ENCODE measurements around the gene MRPS27.

MRPS27 gene

DNA sequence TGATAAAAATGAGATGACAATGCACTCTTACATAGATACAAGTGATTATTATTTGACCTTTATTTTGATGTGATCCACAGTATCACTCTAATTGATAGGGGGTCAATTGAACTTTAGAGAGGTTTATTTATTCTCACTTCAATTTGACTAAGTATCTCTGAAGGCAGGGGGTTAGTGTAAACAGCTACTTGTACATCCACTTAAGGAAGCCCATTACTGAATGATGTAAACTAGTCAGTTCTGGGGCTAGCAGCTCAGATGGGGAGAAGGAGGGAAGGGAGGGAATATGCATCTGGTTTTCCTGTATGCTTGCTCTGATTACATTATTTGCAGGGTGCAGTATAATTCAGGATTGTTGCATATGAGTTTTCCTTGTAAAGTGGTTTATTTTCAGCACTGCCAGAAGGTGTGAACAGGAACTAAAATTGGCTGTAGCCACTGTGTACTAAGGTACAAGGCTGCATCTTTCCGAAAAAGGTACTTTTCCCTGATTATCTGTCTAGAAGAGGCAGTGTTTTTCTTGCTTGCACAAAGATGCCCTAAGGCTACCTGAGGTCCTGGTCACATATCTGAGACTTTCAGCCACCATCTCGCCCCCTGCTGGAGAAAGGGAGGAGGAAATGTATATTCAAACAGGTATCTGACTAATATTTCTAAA lies 51.2 kb downstream of the MRPS27 start:
- TF ChIP-seq, protein P1, sequence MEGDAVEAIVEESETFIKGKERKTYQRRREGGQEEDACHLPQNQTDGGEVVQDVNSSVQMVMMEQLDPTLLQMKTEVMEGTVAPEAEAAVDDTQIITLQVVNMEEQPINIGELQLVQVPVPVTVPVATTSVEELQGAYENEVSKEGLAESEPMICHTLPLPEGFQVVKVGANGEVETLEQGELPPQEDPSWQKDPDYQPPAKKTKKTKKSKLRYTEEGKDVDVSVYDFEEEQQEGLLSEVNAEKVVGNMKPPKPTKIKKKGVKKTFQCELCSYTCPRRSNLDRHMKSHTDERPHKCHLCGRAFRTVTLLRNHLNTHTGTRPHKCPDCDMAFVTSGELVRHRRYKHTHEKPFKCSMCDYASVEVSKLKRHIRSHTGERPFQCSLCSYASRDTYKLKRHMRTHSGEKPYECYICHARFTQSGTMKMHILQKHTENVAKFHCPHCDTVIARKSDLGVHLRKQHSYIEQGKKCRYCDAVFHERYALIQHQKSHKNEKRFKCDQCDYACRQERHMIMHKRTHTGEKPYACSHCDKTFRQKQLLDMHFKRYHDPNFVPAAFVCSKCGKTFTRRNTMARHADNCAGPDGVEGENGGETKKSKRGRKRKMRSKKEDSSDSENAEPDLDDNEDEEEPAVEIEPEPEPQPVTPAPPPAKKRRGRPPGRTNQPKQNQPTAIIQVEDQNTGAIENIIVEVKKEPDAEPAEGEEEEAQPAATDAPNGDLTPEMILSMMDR (conservative IDR thresholded peaks at IDR 0.05; ENCODE audit: low read depth, low read length): peak; percentile 95
- Histone ChIP-seq H4K20me1 (ENCODE audit: insufficient read depth) (no peaks in the 10 kb centered on the region), H3K4me3 (IDR thresholded peaks at IDR 0.05; ENCODE audit: insufficient read depth, low read depth, low read length) (no peak overlapping the region), H3K27ac (no peak overlapping the region), H3K27me3 (ENCODE audit: insufficient read depth, low read depth) (no peaks in the 10 kb centered on the region), H3K36me3 (ENCODE audit: insufficient read depth) (peaks cover 4% of the 10 kb centered on the region; the same call in 1 of the 2 replicates), H2AFZ (ENCODE audit: low read depth) (no peak overlapping the region), H3K4me2 (no peak overlapping the region), H3K9ac (no peak overlapping the region), H3K79me2 (ENCODE audit: insufficient read depth, low read depth) (no peaks in the 10 kb centered on the region), H3K4me1 (ENCODE audit: low read depth, poor library complexity, severe bottlenecking) (no peaks in the 10 kb centered on the region)

DNA sequence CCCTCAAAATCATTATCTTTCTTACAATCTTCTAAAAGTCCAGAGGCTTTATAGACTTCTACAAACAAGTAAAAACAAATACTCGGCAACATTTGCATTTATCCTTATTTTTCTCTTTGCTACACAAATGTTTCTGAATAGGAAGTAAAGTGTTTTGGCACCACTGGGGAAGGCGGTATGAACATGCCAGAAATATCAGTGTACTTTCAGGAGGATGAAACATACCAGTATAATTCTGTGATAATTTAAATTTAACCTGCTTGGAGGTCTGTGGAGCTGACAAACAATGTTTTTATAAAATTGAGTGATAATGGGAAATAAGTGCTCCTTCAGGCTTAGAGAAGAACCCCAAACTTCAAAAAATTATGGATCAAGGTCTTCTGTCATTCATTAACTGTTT lies 51.8 kb downstream of the MRPS27 start:
- TF ChIP-seq, protein P1 (conservative IDR thresholded peaks at IDR 0.05; ENCODE audit: low read depth, low read length): no peak
- Histone ChIP-seq H2AFZ (ENCODE audit: low read depth) (no peak overlapping the region), H3K36me3 (ENCODE audit: insufficient read depth) (peaks cover 2% of the 10 kb centered on the region; the same call in 1 of the 2 replicates)

DNA sequence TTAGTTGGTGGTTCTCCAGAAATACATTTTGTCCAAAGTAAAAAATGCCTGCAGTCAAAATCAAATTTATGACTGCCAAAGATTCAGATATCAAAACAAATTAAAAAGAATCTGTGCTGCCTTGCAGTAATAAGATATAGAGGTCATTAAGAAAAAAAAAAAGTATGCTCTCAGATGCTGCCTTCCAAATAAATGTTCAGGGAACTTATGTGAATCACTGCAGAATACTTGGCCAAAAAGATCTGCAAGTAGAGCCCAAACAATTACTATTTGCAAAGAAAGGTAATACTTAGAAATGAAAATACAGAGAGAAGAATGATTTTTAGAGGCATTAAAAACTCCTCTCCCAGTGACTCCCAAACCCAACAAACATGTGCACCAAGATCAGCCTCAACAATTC lies 52.4 kb downstream of the MRPS27 start:
- Histone ChIP-seq H3K27me3 (ENCODE audit: insufficient read depth, low read depth) (no peaks in the 10 kb centered on the region), H2AFZ (ENCODE audit: low read depth) (no peak overlapping the region), H3K4me2 (no peak overlapping the region), H3K4me3 (IDR thresholded peaks at IDR 0.05; ENCODE audit: insufficient read depth, low read depth, low read length) (no peak overlapping the region), H3K79me2 (ENCODE audit: insufficient read depth, low read depth) (no peaks in the 10 kb centered on the region), H4K20me1 (ENCODE audit: insufficient read depth) (no peaks in the 10 kb centered on the region), H3K9ac (no peak overlapping the region), H3K27ac (no peak overlapping the region), H3K36me3 (ENCODE audit: insufficient read depth) (no peaks in the 10 kb centered on the region), H3K4me1 (ENCODE audit: low read depth, poor library complexity, severe bottlenecking) (no peaks in the 10 kb centered on the region)
- TF ChIP-seq, protein P1 (conservative IDR thresholded peaks at IDR 0.05; ENCODE audit: low read depth, low read length): no peak

More for the DNA sequence above, 51.8 kb downstream of the MRPS27 start:
- no peak overlapping the region for H3K4me2 ChIP-seq
- H3K27ac ChIP-seq: no peak overlapping the region
- H3K79me2 ChIP-seq (ENCODE audit: insufficient read depth, low read depth): no peaks in the 10 kb centered on the region
- no peak overlapping the region for H3K9ac ChIP-seq
- no peaks in the 10 kb centered on the region for H3K27me3 ChIP-seq (ENCODE audit: insufficient read depth, low read depth)
- H4K20me1 ChIP-seq (ENCODE audit: insufficient read depth): no peaks in the 10 kb centered on the region
- H3K4me1 ChIP-seq (ENCODE audit: low read depth, poor library complexity, severe bottlenecking): no peaks in the 10 kb centered on the region
- H3K4me3 ChIP-seq (IDR thresholded peaks at IDR 0.05; ENCODE audit: insufficient read depth, low read depth, low read length): no peak overlapping the region

DNA sequence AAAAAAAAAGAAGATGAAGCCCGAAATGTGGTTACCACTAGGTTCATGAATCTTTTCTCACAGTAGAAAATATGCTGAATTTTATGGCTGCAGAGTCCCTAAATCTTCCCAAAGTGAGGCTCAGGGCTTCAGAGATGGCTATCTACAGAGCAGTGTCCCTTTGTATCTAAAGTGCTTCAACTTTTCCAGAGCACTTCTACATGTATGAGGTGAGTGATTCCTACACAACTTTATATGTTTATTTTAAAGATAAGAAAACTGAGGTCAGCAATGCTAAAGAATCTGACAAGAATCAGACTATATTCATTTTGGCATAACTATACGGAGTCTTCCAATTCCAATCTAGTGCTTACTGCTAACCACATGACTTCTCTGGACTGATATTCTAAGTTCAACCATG lies 53.2 kb downstream of the MRPS27 start:
- no peaks in the 10 kb centered on the region for H3K79me2 ChIP-seq (ENCODE audit: insufficient read depth, low read depth)
- TF ChIP-seq, protein P1 (conservative IDR thresholded peaks at IDR 0.05; ENCODE audit: low read depth, low read length): no peak

More for the DNA sequence above, 53.2 kb downstream of the MRPS27 start:
- no peaks in the 10 kb centered on the region for H3K36me3 ChIP-seq (ENCODE audit: insufficient read depth)
- H3K9ac ChIP-seq: no peak overlapping the region
- no peak overlapping the region for H3K4me2 ChIP-seq
- no peaks in the 10 kb centered on the region for H4K20me1 ChIP-seq (ENCODE audit: insufficient read depth)
- no peak overlapping the region for H2AFZ ChIP-seq (ENCODE audit: low read depth)
- H3K4me1 ChIP-seq (ENCODE audit: low read depth, poor library complexity, severe bottlenecking): no peaks in the 10 kb centered on the region
- no peaks in the 10 kb centered on the region for H3K27me3 ChIP-seq (ENCODE audit: insufficient read depth, low read depth)
- no peak overlapping the region for H3K27ac ChIP-seq
- no peak overlapping the region for H3K4me3 ChIP-seq (IDR thresholded peaks at IDR 0.05; ENCODE audit: insufficient read depth, low read depth, low read length)
